ENCODE measurements around the gene EVA1C. TPM values are rescaled to one million over a fixed set of nuclear protein-coding genes. Genes with fewer than 3 reads are reported as not detected.
"Not testable (repeated sequence)": the region's sequence is repeated elsewhere in the genome, so short reads cannot be mapped to it uniquely, and the experiment has no call there.

The EVA1C gene
- polyA plus RNA-seq, 6 donors from 2014 or later, result 0.47 to 0.87 (median 0.57) TPM; not detected in 3

- ATAC-seq (ENCODE audit: low read depth in 2 of 2) (no peak), DNase-seq (no peak)
- H3K27me3 Mint-ChIP-seq, result peaks cover 0 to 8% (median 4%) of the 10 kb centered on the region in 3 donors
- H3K4me1 Mint-ChIP-seq, result no peaks in the 10 kb centered on the region
- H3K36me3 Mint-ChIP-seq, result no peaks in the 10 kb centered on the region
- no peak overlapping the region for H3K4me3 Mint-ChIP-seq
- H3K27ac Mint-ChIP-seq, result no peak overlapping the region
- peaks cover 0 to 13% (median 0%) of the 10 kb centered on the region in 7 donors for H3K9me3 Mint-ChIP-seq
Observed at GRCh38 chr21:32508558-32508957, 96.1 kb downstream of the EVA1C start.

- not testable (repeated sequence) for H3K27ac Mint-ChIP-seq; H3K36me3 Mint-ChIP-seq; ATAC-seq (ENCODE audit: low read depth in 2 of 2); H3K27me3 Mint-ChIP-seq; DNase-seq; H3K4me3 Mint-ChIP-seq; H3K4me1 Mint-ChIP-seq
- peaks cover 0 to 13% (median 0%) of the 10 kb centered on the region in 7 donors for H3K9me3 Mint-ChIP-seq
Observed at GRCh38 chr21:32508975-32509374, 96.5 kb downstream of the EVA1C start.

GRCh38 chr21:32514275-32515055, 102.0 kb downstream of the EVA1C start:
- no peak for DNase-seq
- Mint-ChIP-seq H3K9me3 (peaks cover 0 to 13% (median 6%) of the 10 kb centered on the region in 7 donors), H3K4me3 (no peak overlapping the region), H3K27ac (no peak overlapping the region), H3K36me3 (no peaks in the 10 kb centered on the region), H3K27me3 (peaks cover 0 to 4% (median 4%) of the 10 kb centered on the region in 3 donors), H3K4me1 (no peaks in the 10 kb centered on the region)
- no peak for ATAC-seq (ENCODE audit: low read depth in 2 of 2)

GRCh38 chr21:32515874-32516273, 103.4 kb downstream of the EVA1C start:
- H3K4me3 Mint-ChIP-seq, result no peak overlapping the region
- peaks cover 3 to 5% (median 4%) of the 10 kb centered on the region in 3 donors for H3K27me3 Mint-ChIP-seq
- H3K9me3 Mint-ChIP-seq, result peaks cover 0 to 15% (median 7%) of the 10 kb centered on the region in 7 donors
- DNase-seq, result no peak
- H3K36me3 Mint-ChIP-seq, result no peaks in the 10 kb centered on the region
- H3K27ac Mint-ChIP-seq, result no peak overlapping the region
- no peak for ATAC-seq (ENCODE audit: low read depth in 2 of 2)
- no peaks in the 10 kb centered on the region for H3K4me1 Mint-ChIP-seq

- no peaks in the 10 kb centered on the region for H3K36me3 Mint-ChIP-seq
- peaks cover 4 to 11% (median 6%) of the 10 kb centered on the region in 3 donors for H3K27me3 Mint-ChIP-seq
- H3K27ac Mint-ChIP-seq, result peak overlapping the region in 1 of 6 donors; percentile 73
- no peaks in the 10 kb centered on the region for H3K4me1 Mint-ChIP-seq
- DNase-seq, result no peak
- peaks cover 0 to 15% (median 7%) of the 10 kb centered on the region in 7 donors for H3K9me3 Mint-ChIP-seq
- no peak for ATAC-seq (ENCODE audit: low read depth in 2 of 2)
- H3K4me3 Mint-ChIP-seq, result no peak overlapping the region
Observed at GRCh38 chr21:32516756-32517649, 104.5 kb downstream of the EVA1C start.

GRCh38 chr21:32519945-32520874, 107.7 kb downstream of the EVA1C start:
- Mint-ChIP-seq H3K36me3 (no peaks in the 10 kb centered on the region), H3K27me3 (peaks cover 0 to 21% (median 17%) of the 10 kb centered on the region in 3 donors), H3K27ac (peak overlapping the region in 1 of 6 donors; percentile 38), H3K4me3 (no peak overlapping the region), H3K9me3 (peaks cover 0 to 15% (median 7%) of the 10 kb centered on the region in 7 donors), H3K4me1 (no peaks in the 10 kb centered on the region)
- DNase-seq (no peak), ATAC-seq (ENCODE audit: low read depth in 2 of 2) (no peak)

GRCh38 chr21:32520875-32521735, 108.6 kb downstream of the EVA1C start:
- Mint-ChIP-seq H3K4me1 (no peaks in the 10 kb centered on the region), H3K9me3 (peaks cover 0 to 15% (median 7%) of the 10 kb centered on the region in 7 donors), H3K4me3 (no peak overlapping the region), H3K36me3 (no peaks in the 10 kb centered on the region), H3K27ac (no peak overlapping the region), H3K27me3 (peaks cover 0 to 26% (median 20%) of the 10 kb centered on the region in 3 donors)
- DNase-seq (no peak), ATAC-seq (ENCODE audit: low read depth in 2 of 2) (no peak)

- DNase-seq (no peak), ATAC-seq (ENCODE audit: low read depth in 2 of 2) (no peak)
- H3K9me3 Mint-ChIP-seq, result peaks cover 0 to 15% (median 7%) of the 10 kb centered on the region in 7 donors
- no peak overlapping the region for H3K27ac Mint-ChIP-seq
- H3K4me1 Mint-ChIP-seq, result no peaks in the 10 kb centered on the region
- H3K4me3 Mint-ChIP-seq, result peak overlapping the region in 1 of 8 donors; percentile 36
- no peaks in the 10 kb centered on the region for H3K36me3 Mint-ChIP-seq
- peaks cover 0 to 31% (median 24%) of the 10 kb centered on the region in 3 donors for H3K27me3 Mint-ChIP-seq
Observed at GRCh38 chr21:32521736-32522355, 109.3 kb downstream of the EVA1C start.

GRCh38 chr21:32523463-32523862, 111.0 kb downstream of the EVA1C start:
- H3K27ac Mint-ChIP-seq, result no peak overlapping the region
- no peaks in the 10 kb centered on the region for H3K36me3 Mint-ChIP-seq
- H3K4me3 Mint-ChIP-seq, result no peak overlapping the region
- peaks cover 0 to 31% (median 24%) of the 10 kb centered on the region in 3 donors for H3K27me3 Mint-ChIP-seq
- peaks cover 0 to 12% (median 7%) of the 10 kb centered on the region in 7 donors for H3K9me3 Mint-ChIP-seq
- DNase-seq (no peak), ATAC-seq (ENCODE audit: low read depth in 2 of 2) (no peak)
- H3K4me1 Mint-ChIP-seq, result no peaks in the 10 kb centered on the region

- no peak for ATAC-seq (ENCODE audit: low read depth in 2 of 2)
- DNase-seq, result no peak
- H3K4me3 Mint-ChIP-seq, result no peak overlapping the region
- no peaks in the 10 kb centered on the region for H3K4me1 Mint-ChIP-seq
- peaks cover 0 to 31% (median 24%) of the 10 kb centered on the region in 3 donors for H3K27me3 Mint-ChIP-seq
- H3K27ac Mint-ChIP-seq, result no peak overlapping the region
- no peaks in the 10 kb centered on the region for H3K36me3 Mint-ChIP-seq
- peaks cover 0 to 5% (median 2%) of the 10 kb centered on the region in 7 donors for H3K9me3 Mint-ChIP-seq
Observed at GRCh38 chr21:32523988-32524719, 111.6 kb downstream of the EVA1C start.

- H3K36me3 Mint-ChIP-seq, result no peaks in the 10 kb centered on the region
- peaks cover 0 to 31% (median 24%) of the 10 kb centered on the region in 3 donors for H3K27me3 Mint-ChIP-seq
- no peak for ATAC-seq (ENCODE audit: low read depth in 2 of 2)
- DNase-seq, result no peak
- peaks cover 0 to 4% (median 2%) of the 10 kb centered on the region in 7 donors for H3K9me3 Mint-ChIP-seq
- H3K27ac Mint-ChIP-seq, result no peak overlapping the region
- no peaks in the 10 kb centered on the region for H3K4me1 Mint-ChIP-seq
- H3K4me3 Mint-ChIP-seq, result no peak overlapping the region
Observed at GRCh38 chr21:32525282-32525681, 112.8 kb downstream of the EVA1C start.
